SU-DHL-6 (cell line): ENCODE data around the gene DMXL1.

Experiments used
- H2AFZ ChIP-seq: fragments of 200-600 bp; sonication (generic); 2 replicates; pipeline ENCODE4 v1.6.1; 2014; ENCODE audit warnings: low read depth, mild to moderate bottlenecking, moderate library complexity, mixed read lengths, antibody characterized with exemption, low read length; ENCODE audit not compliant: severe bottlenecking
- H3F3A ChIP-seq: fragments of 200-600 bp; shearing (Covaris generic); 2 replicates; pipeline ENCODE4 v1.6.0; 2016; ENCODE audit warnings: antibody characterized with exemption, mild to moderate bottlenecking; ENCODE audit not compliant: insufficient read depth
- H3K27ac ChIP-seq: fragments of 200-600 bp; sonication (generic); 2 replicates; pipeline ENCODE4 v1.5.1; 2016; ENCODE audit warnings: low read depth, mild to moderate bottlenecking, low read length, moderate library complexity, mixed read lengths
- H3K27me3 ChIP-seq: fragments of 200-600 bp; sonication (generic), shearing (Covaris generic); 2 replicates; pipeline ENCODE4 v1.6.0; 2014; ENCODE audit warnings: mild to moderate bottlenecking, low read length
- H3K36me3 ChIP-seq: fragments of 200-600 bp; sonication (generic); 2 replicates; pipeline ENCODE4 v1.6.1; 2014; ENCODE audit warnings: mild to moderate bottlenecking, low read length, mixed read lengths
- H3K4me2 ChIP-seq: fragments of 300-600, 200-600 bp; shearing (Covaris generic), sonication (generic); 2 replicates; pipeline ENCODE4 v1.6.0; 2014; ENCODE audit warnings: low read length, low read depth, mild to moderate bottlenecking; ENCODE audit not compliant: poor library complexity, severe bottlenecking
- H3K4me3 ChIP-seq: fragments of 200-600 bp; sonication (generic); 2 replicates; pipeline ENCODE4 v1.5.1; 2014; ENCODE audit warnings: antibody characterized with exemption, low read length, mild to moderate bottlenecking, mixed read lengths; ENCODE audit not compliant: insufficient read depth, poor library complexity, severe bottlenecking
- H3K79me2 ChIP-seq: fragments of 200-600 bp; sonication (generic); 2 replicates; pipeline ENCODE4 v1.6.1; 2014; ENCODE audit warnings: mild to moderate bottlenecking, low read length, moderate library complexity; ENCODE audit not compliant: insufficient read depth
- H3K9ac ChIP-seq: fragments of 200-600 bp; sonication (generic); 2 replicates; pipeline ENCODE4 v1.7.0; 2014; ENCODE audit warnings: mild to moderate bottlenecking, low read length
- H3K9me2 ChIP-seq: fragments of 200-600 bp; sonication (generic); replicated peaks from 2 replicates; pipeline ENCODE4 v1.6.1; 2014; ENCODE audit warnings: low read length; ENCODE audit not compliant: insufficient read depth
- H3K9me3 ChIP-seq: fragments of 200-600 bp; sonication (generic); 2 replicates; pipeline ENCODE4 v1.6.1; 2014; ENCODE audit warnings: low read length, mixed read lengths; ENCODE audit not compliant: insufficient read depth
- H4K20me1 ChIP-seq: fragments of 200-600 bp; sonication (generic); 2 replicates; pipeline ENCODE4 v1.6.1; 2014; ENCODE audit warnings: low read depth, mild to moderate bottlenecking, antibody characterized with exemption, low read length, moderate library complexity, mixed read lengths
- EZH2phosphoT487 ChIP-seq: fragments of 200-600 bp; sonication (generic), shearing (Covaris generic); conservative IDR thresholded peaks from 2 replicates; pipeline ENCODE4 v1.6.1; 2018; ENCODE audit warnings: mild to moderate bottlenecking, antibody characterized with exemption, low read length, moderate library complexity, mixed read lengths
- TF ChIP-seq, protein P1 (sequence below): fragments of 200-600 bp; sonication (generic); IDR thresholded peaks from one replicate; pipeline ENCODE4 v1.5.1; 2017; ENCODE audit warnings: antibody characterized with exemption, mild to moderate bottlenecking, low read length, moderate library complexity; ENCODE audit not compliant: insufficient read depth, poor library complexity, severe bottlenecking

Gene DMXL1

GRCh38 chr5:119289438-119290044 is 218.7 kb downstream of the DMXL1 start:
- H3K9ac ChIP-seq = peak overlapping the region; percentile 7; the same call in 1 of the 2 replicates
- H3K27me3 ChIP-seq = no peaks in the 10 kb centered on the region
- peaks cover 12% of the 10 kb centered on the region for H3F3A ChIP-seq
- peak overlapping the region; percentile 48 for H3K4me2 ChIP-seq
- peak overlapping the region; percentile 38 for H3K27ac ChIP-seq
- H3K9me3 ChIP-seq = no peaks in the 10 kb centered on the region
- TF ChIP-seq, protein P1, sequence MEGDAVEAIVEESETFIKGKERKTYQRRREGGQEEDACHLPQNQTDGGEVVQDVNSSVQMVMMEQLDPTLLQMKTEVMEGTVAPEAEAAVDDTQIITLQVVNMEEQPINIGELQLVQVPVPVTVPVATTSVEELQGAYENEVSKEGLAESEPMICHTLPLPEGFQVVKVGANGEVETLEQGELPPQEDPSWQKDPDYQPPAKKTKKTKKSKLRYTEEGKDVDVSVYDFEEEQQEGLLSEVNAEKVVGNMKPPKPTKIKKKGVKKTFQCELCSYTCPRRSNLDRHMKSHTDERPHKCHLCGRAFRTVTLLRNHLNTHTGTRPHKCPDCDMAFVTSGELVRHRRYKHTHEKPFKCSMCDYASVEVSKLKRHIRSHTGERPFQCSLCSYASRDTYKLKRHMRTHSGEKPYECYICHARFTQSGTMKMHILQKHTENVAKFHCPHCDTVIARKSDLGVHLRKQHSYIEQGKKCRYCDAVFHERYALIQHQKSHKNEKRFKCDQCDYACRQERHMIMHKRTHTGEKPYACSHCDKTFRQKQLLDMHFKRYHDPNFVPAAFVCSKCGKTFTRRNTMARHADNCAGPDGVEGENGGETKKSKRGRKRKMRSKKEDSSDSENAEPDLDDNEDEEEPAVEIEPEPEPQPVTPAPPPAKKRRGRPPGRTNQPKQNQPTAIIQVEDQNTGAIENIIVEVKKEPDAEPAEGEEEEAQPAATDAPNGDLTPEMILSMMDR = no peak
- no peak for TF ChIP-seq EZH2phosphoT487
- H3K9me2 ChIP-seq = no peaks in the 10 kb centered on the region
- H4K20me1 ChIP-seq = peaks cover 5% of the 10 kb centered on the region; the same call in 1 of the 2 replicates
- no peak overlapping the region for H3K4me3 ChIP-seq
- peaks cover 6% of the 10 kb centered on the region; the same call in 1 of the 2 replicates for H3K36me3 ChIP-seq
- H2AFZ ChIP-seq = no peak overlapping the region
- peaks cover 89% of the 10 kb centered on the region for H3K79me2 ChIP-seq

DNA sequence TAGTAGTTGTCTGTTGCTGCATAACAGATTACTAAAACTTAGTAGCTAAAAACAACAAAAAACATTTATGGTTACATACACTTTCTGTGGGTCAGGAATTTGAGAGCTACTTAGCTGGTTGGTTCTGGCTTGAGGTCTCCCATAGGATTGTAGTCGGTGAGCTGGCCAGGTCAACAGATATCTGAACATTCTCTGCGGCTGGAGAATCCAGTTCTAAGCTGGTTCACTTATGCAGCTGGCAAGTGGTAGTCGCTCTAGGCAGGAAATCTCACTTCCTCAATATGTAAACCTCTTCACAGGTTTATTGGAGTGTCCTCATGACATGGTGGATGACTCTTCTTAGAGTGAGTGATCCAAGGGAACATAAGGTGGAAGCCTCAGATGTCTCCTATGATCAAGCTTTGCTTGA is 219.3 kb downstream of the DMXL1 start:
- no peak overlapping the region for H3K4me3 ChIP-seq
- H3K27ac ChIP-seq = peak overlapping the region; percentile 38
- TF ChIP-seq, protein P1 = no peak
- TF ChIP-seq EZH2phosphoT487 = no peak
- H3K9me2 ChIP-seq = no peaks in the 10 kb centered on the region
- no peaks in the 10 kb centered on the region for H3K9me3 ChIP-seq
- H2AFZ ChIP-seq = no peak overlapping the region
- H3K4me2 ChIP-seq = peak overlapping the region; percentile 48
- H3K9ac ChIP-seq = 0 out of 2 replicates have a peak overlapping the region, but pooled peaks have one; percentile 7
- H3K27me3 ChIP-seq = no peaks in the 10 kb centered on the region
- peaks cover 5% of the 10 kb centered on the region; the same call in 1 of the 2 replicates for H4K20me1 ChIP-seq
- peaks cover 82% of the 10 kb centered on the region for H3K79me2 ChIP-seq
- H3K36me3 ChIP-seq = peaks cover 6% of the 10 kb centered on the region; the same call in 1 of the 2 replicates
- peaks cover 7% of the 10 kb centered on the region for H3F3A ChIP-seq

GRCh38 chr5:119290607-119291006 is 219.7 kb downstream of the DMXL1 start:
- H3K4me3 ChIP-seq = no peak overlapping the region
- TF ChIP-seq EZH2phosphoT487 = no peak
- TF ChIP-seq, protein P1 = no peak
- H3K9me2 ChIP-seq = no peaks in the 10 kb centered on the region
- 0 out of 2 replicates have a peak overlapping the region, but pooled peaks have one; percentile 38 for H3K27ac ChIP-seq
- no peak overlapping the region for H3K9ac ChIP-seq
- no peaks in the 10 kb centered on the region for H3K9me3 ChIP-seq
- peak overlapping the region; percentile 48 for H3K4me2 ChIP-seq
- H3K79me2 ChIP-seq = peaks cover 78% of the 10 kb centered on the region
- H3K36me3 ChIP-seq = peaks cover 6% of the 10 kb centered on the region; the same call in 1 of the 2 replicates
- no peaks in the 10 kb centered on the region for H3K27me3 ChIP-seq
- H4K20me1 ChIP-seq = peaks cover 5% of the 10 kb centered on the region; the same call in 1 of the 2 replicates
- H2AFZ ChIP-seq = no peak overlapping the region
- peaks cover 7% of the 10 kb centered on the region for H3F3A ChIP-seq
